Limb (tissue), 2 donors: ENCODE measurements around the gene WDR7.
"Not testable (repeated sequence)": the region's sequence is repeated elsewhere in the genome, so short reads cannot be mapped to it uniquely, and the experiment has no call there.

ENCODE experiments used
- DNase-seq, 2 donors: peaks; one replicate each; pipeline ENCODE4 v3.0.0-alpha.2; 2016; ENCODE audit errors: extremely low spot score in 2 of 2

WDR7 gene

DNA sequence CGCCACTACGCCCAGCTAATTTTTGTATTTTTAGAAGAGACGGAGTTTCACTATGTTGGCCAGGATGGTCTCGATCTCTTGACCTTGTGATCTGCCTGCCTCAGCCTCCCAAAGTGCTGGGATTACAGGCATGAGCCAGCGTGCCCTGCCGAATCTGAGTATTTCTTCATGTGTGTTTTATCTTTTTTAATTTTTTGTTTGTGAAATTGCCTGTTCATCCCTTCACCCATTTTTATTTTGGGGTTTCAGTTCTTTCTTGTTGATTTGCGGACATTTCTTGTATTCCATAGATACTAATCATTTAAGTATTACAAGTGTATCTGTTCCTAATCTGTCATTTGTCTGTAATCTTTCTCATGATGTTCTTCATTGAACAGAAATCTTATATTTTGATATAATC, 3.1 kb downstream of the WDR7 start:
- DNase-seq: not testable (repeated sequence)

DNA sequence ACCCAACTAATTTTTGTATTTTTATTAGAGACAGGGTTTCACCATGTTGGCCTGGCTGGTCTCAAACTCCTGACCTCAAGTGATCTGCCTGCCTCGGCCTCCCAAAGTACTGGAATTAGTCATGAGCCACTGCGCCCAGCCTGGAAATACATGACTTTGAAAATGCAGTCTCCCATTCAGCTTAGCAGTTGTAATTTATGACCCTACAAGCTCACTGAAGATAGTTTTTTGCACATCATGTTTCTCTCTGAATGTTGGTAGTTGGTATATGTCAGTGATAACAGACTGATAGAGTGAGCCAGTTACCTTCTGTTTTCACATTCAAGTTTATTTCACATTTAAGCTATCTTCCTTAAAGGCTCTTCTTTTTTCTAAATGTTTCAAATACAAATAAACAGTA, 7.1 kb downstream of the WDR7 start:
- no peak for DNase-seq

DNA sequence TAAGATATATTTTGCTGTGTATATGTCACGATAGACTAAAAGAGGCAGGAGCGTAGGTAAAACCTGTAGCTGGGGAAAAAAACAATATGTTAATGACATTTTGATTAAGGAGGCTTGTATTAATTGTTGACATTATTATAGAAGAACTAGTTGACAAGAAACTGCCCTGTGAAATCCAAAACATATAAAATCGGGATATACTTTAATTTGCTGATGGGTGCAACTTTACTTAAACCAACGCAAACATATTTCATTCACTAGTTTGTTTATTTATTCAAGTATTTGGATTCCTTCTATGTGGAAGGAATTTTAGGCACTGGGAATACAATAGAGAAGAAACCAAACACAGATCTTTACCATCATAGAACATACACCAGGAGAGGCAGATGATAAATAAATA, 8.0 kb downstream of the WDR7 start:
- DNase-seq: no peak

DNA sequence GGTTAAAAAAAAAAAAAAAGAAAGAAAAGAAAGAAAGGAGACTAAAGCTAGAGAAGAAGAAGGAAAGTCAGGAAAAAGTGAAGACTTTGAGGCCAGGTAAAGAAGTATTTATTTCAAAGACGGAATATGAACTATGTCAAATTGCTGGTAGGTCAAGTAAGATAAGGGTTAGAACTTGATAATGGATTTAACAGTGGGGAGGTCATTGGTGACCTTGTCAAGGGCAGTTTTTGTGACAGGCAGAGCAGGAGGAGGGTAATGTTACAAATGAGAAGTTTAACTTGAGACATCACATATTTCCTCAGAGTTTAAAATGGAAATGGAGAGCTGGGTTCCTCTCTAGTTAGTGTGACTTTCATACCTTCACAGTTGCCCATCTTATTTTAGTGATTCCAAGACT, 9.5 kb downstream of the WDR7 start:
- no peak for DNase-seq

DNA sequence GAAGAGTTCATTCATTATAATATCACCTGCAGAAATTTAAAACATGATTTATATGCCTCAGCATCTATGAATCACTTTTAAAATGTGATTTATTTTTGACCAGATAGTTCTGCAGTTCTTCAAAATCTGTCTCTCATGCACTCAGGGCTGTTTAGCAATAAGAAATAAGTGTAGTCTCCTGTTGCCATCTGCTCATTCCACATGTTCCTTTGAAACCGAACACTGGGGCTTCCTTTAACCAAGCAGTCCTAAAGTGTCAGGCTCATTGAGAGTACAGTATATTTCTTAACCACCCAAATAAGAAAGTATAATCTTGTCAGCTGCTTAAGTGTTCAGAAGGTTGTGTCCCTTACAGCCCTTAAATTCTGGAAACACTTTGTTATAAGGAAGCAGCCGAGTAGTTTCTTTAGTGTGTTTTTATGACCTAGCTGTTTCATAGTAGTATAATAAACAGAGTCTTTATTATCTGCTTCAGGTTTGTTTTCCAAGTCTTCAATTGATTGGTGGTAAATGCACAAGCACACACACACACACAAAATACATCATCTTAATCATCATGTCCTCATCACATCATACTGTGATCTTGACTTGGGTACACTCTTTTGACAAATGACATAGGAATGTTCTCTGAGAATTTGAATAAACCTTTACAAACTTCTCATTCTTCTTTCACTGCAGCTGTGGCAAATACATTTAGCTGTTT, 10.4 kb downstream of the WDR7 start:
- no peak for DNase-seq

DNA sequence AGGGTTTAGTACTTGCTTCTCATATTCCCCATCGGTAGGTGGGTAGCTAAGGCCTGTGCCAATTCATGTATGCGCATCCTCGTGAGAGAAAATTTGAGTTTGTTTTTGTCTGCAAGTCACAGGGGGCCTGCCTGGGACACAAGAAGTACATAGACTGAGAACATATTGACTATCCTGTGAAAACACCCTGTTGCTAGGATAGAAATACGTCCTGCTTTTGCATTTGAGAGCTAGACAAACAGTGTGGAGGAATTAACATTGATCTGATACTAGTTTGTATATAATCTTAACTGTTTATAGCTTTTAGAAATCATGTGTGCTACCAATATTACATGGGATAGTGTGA, 10.9 kb downstream of the WDR7 start:
- DNase-seq: no peak

DNA sequence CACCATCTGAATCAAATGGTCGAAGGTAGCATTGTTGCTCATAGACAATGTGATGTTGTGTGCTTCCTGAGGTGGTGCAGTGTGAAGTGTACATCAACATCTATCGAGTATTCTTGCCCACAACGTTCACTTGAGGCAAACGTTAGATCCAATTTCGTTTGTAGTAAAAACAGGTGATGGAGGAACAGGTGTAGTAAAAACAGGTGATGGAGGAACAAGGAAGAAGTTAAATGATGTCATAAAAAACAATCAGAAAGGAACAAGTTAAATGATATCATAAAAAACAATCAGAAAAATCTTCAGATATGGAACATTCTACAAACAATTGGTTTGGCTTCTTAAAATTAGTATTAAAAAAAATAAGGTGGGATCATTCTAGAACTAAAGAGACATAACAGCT, 11.3 kb downstream of the WDR7 start:
- DNase-seq: no peak

DNA sequence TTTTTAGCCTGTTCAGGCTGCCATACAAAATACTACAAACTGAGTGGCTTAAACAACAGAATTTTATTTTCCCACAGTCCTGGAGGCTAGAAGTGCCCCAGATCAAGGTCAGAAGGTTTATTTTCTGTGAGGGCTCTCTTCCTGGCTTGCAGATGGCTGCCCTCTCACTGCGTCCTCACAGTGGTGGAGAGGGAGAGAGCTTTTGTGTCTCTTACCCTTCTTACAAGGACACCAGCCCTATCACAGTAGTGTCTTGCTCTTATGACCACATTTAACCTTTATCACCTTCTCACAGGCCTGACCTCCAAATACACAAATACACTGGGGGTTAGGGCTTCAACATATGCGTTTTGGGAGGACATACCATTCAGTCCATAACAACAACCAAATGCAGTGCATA, 11.7 kb downstream of the WDR7 start:
- DNase-seq: no peak

DNA sequence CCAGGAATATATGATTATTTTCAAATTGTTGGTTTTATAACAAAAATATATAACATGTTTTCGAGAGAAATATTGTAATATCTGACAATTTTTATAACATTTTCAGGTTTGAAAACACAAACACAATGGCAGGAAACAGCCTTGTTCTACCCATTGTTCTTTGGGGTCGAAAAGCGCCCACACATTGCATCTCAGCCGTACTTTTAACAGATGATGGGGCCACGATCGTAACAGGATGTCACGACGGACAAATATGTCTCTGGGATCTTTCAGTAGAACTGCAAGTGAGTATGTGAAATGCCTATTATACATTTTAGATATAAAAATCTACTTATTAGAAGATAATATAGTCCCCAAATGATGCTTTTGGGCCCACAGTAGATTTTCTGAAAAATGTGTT, 21.2 kb downstream of the WDR7 start:
- no peak for DNase-seq

DNA sequence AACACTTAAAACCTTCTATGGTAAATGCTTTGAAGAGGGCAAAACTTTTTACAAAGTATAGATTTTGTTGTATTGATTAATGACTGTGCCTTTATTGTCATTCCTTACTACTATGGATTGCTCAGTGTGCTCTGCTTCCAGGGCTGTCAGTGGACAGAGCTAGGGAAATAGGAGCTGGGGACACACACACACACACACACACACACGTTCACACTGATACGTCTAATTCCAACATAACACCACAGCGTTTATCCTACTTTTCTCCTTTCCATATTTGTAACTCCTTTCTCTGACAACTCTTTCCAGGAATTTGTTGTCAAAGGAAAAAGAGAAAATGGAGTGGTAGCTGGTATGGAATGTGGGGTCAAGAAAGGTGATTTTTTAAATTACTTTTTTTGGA, 21.8 kb downstream of the WDR7 start:
- no peak for DNase-seq

DNA sequence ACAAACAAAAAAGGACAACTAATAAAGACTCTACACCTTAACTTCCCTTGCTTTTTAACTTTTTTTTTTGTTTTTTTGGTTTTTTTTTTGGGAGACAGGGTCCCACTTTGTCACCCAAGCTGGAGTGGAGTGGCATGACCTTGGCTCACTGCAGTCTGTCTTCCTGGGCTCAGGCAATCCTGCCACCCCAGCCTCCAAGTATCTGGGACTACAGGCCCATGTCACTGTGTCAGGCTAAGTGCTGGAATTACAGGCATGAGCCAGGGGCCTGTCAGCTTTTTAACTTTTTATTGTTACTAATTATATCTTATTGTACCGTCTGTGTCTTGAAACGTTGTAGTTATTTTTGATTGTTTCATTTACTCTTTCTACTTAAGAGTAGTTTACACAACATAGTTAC, 25.5 kb downstream of the WDR7 start:
- DNase-seq: no peak

DNA sequence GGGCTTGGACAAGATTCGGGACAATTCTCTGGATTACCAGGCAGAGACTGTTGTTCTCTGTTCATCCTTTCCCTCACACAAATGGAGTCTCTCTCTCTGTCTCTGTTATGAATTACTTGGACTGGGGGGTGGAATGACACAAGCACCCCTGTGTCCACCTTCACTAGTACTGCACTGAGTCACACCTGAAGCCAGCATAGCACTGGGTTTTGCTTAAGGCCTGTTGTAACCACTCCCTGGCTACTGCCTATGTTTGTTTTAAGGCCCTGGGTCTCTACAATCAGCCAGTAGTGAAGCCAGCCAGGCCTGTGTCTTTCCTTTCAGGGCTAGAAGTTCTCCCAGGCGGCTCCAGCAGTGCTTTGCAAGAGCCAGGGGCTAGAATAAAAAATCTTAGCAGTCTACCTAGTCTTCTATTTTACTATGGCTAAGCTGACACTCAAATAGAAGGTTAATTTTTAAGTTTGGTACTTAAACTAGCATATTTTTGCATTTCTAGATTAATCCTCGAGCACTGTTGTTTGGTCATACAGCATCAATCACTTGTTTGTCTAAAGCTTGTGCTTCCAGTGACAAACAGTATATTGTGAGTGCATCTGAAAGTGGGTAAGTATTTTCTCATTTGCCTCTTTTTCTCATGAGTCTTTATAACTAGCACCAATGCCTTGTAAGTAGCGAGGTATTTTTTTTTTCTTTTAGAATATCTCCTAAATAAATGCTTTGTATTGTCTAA, 27.8 kb downstream of the WDR7 start:
- no peak for DNase-seq

DNA sequence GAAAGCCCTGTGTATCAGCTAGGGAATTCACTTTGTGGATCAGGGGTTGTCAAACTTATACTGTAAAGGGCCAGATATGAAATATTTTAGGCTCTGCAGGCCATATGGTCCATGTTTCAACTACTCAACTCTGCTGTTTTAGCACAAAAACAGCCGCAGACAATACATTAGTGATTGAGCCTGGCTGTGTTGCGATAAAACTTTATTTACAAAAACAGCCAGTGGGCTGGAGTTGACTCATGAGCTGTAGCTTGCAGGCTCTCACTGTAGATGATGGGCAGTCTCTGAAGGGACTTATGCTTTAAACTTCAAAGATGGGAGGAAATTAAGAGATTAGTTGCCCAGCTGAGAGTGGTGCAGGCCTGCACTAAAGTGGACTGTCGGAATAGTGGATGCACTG, 33.1 kb downstream of the WDR7 start:
- DNase-seq: no peak

DNA sequence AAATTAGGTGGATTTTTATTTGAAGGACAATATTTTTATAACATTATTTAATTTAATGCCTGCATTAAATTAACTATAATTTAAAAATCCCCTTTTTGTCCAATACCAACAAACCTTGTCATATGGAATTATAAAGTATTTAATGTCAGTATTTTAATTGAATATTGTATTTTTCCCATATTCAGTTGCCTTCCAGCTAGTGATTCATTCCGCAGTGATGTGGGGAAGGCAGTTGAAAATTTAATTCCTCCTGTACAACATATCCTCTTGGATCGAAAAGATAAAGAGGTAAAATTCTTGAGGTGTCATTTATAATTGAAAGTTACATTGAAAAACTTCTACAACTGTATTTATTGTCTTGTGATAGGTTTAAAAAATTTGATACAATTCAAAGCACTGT, 40.4 kb downstream of the WDR7 start:
- DNase-seq: no peak

DNA sequence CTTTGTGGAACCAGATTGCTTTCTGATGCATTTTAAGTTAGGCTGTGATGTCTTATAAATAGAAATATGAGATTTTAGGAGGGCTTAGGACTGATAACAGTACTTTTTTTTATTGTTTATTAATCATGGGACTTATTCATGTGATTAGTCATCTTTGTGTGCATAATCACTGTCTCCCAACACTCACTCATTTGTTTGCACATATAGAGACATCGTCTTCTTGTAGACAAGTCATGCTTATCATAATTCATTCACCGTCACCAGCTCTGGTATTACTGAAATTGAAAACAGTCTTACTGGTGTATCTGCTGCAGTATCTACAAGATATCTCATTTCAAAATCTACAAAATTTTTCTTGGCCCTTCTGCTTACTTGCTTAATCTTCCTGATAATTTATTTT, 45.8 kb downstream of the WDR7 start:
- DNase-seq: no peak

DNA sequence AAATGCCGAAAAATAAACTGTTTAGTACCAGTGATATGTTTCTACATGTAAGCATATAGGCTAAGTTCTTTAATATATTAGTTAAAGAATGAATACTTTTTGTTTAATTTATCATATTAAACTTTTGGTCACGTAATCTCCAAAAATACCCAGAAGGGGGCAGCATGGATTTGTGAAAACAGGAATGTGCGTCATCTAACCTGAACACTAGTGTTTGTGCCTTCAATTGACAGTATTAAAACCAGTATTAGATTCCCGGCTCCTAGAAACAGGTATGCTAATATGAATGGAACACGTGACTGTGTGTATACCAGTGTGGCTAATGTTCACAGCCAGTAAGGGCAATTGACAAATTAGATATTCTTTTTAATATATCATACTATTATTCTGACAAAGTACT, 51.8 kb downstream of the WDR7 start:
- DNase-seq: peak in 1 of 2 donors; percentile 34

DNA sequence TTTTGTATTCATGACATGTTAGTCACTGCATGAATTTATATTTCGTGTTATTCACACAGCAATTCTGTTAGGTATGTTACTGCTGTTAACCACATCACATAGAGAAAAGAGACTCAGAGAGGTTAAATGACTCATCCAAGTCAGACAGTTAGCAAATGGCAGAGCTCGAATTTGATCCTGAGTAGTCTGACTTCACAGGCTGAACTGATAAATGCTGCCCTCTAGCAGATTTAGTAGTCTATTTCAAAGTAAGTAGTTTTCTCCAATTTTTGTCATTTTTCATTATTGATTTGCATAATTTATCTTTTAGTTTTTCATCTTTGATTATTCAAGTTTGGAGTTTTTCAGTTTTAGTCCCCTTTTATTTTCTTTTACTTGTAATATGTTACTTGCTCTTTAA, 58.3 kb downstream of the WDR7 start:
- peak in 1 of 2 donors; percentile 21 for DNase-seq

DNA sequence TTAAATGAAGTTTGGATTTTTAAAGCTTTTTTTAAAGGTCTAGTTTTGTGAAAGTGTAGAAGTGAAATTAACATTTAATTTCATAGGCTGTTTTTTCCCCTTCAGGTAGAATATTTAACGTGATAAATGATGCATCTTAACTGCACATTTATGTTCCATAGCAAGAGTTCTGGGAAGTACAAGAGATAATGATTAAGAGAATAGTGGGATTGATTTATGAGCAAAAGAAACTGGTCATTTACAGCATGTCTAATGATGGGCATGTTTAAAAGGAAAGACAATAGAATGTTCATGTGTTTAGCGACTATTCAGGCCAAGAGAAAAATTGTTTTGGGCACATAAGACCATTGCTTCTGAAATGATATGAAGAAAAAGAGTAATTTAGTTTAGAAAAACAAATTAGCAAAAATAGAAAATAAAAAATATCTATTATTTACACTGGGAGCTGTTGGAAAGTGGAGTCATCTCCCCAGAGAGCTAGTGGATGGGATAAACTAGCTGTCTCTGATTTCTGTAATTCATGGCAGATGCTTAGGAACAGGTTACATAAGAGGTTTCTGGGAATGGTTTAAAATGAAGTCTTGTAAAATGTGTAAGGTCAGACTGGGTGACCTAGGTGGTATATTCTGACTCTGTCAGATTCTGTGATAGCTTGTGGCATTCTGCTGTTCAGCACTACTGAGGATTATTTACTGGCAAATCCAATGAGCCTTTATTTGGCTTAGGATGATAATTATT, 60.7 kb downstream of the WDR7 start:
- DNase-seq: no peak

DNA sequence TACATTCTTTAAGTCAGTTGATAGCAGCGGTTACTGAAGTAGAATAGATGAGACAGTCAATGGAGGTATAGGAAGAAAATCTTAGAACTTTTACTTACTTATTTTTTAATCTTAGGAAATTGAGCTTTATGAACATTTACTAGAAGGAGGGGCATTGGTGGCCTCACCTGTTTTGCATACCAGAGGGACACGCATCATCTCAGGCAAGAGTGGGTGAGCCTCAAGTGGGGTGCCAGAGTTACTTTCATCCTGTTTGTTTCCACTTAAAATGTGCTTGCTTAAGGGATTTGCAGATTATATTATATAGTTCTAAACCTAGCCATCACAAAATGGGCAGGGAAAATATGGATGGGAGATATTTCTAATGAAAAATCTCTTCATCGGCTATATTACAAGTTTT, 61.6 kb downstream of the WDR7 start:
- DNase-seq: no peak

DNA sequence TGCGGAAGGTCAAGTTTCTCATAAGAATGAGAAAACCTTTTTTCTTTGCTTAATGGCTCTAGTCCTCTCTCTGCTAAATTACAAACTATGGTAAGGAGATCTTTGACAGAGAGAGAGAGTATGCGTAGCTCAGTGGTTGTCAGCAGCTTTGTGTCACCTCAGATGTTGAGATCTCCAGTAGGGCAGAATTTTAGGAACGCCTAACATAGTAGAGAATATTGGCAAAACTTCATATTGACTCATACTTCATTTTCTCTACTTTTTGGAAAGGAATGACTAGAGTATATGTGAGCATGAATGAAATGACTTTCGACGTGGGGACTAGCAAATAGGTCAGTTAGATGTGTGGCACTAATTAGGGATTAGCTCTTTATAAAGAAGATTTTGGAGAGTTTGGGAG, 64.0 kb downstream of the WDR7 start:
- DNase-seq: no peak

DNA sequence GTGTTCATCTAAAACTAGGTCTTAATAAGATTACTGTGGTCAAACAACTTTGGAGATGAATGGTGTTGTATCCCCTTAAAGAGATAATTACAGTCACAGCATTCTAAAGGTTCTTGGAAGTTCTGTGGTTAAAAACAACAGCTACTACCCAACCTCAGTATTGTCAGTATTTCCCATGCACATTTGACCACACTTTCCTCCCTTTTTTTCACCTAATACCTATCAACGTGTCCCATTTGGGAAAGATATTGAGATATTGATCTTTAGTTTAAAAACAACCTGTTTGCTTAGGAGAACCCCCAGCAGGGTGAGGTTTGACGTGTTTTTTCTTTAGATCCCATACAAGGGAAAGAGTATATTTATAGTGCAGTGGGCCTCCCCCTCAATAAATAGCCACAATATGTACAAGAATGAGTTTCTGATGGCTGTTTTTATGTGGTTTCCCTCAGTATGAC, 65.6 kb downstream of the WDR7 start:
- DNase-seq: no peak

DNA sequence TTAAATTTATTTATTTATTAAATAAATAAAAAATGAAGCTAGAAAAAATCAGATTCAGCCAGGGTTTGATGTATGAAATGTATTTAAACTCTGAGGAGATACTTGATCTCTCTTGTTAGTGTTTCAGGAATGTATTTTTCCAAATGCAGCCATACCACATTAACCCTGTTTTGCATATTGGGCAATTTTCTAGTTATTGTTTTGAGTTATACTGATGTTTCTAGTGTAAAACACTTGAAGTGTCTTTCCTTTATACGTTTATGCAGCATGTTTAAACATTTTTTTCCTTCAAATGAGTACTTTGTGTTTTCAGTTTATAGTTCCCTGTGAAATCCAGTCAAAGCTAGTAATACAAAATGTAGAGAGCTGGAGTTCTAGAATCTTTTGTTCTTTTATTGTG, 69.9 kb downstream of the WDR7 start:
- DNase-seq: no peak

DNA sequence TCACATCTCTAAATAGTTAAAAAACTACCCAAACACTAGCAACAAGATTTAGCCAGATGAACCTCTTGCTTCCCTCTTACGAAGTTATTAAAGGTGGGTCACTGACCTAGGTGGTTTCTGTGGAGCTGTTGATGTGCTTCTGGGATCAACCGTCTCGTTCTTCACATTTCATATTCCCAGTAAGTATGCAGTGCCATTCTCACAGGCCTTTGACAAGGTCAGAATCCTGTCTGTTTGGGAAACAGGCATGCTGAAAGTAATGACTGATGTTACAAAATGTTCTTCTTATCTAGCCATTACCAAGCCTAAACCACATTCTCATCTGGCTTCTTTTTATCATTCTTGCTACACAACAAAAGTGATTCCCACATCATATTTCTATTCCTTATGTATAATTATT, 70.3 kb downstream of the WDR7 start:
- DNase-seq: no peak
